Muscle of arm (tissue), 14 donors: ENCODE results near the gene CYP3A5. TPM values are rescaled to one million over a fixed set of nuclear protein-coding genes. Genes with fewer than 3 reads are reported as not detected.
"Not testable (repeated sequence)": the region's sequence is repeated elsewhere in the genome, so short reads cannot be mapped to it uniquely, and the experiment has no call there.

ENCODE experiments used
- DNase-seq: peaks from one replicate; pipeline ENCODE4 v3.0.0-alpha.2; 2013
- long read RNA-seq, 11 donors: transcript quantifications; one replicate each; lab custom pipeline, GENCODE V29; 2026
- polyA plus RNA-seq, 12 donors: library from polyadenylated mRNA; unstranded; fragments of 120-200 nt; gene quantifications; one replicate each; pipeline ENCODE4 v1.2.1, GENCODE V29; 2013; ENCODE audit not compliant: insufficient read length in 12 of 12

CYP3A5 gene
- polyA plus RNA-seq, result 10 to 100 TPM in 1 of 12 donors, 1 to 10 TPM in 7, under 1 TPM in 3, not detected in 1; 0.68 to 14.2 (median 1.4) TPM
- long read RNA-seq, donor 1, transcript CYP3A5-215 (3 exons, 622 nt), result major isoform, 5 of 9 reads
- long read RNA-seq, donor 1, partial matches to known transcripts, result 0 of 9 reads
- long read RNA-seq, donor 1, other reads (novel, unspliced or antisense), result 0 of 9 reads
- long read RNA-seq, donor 2, result 0 reads
- long read RNA-seq, donor 3, result 0 reads
- long read RNA-seq, donor 4, result 0 reads
- long read RNA-seq, donor 5, partial matches to known transcripts, result 9 of 9 reads
- long read RNA-seq, donor 5, other reads (novel, unspliced or antisense), result 0 of 9 reads
- long read RNA-seq, donor 6, result 0 reads
- long read RNA-seq, donor 7, result 0 reads
- long read RNA-seq, donor 8, result 0 reads
- long read RNA-seq, donor 9, result 0 reads
- long read RNA-seq, donor 10, result 0 reads
- long read RNA-seq, donor 11, result 0 reads

DNA sequence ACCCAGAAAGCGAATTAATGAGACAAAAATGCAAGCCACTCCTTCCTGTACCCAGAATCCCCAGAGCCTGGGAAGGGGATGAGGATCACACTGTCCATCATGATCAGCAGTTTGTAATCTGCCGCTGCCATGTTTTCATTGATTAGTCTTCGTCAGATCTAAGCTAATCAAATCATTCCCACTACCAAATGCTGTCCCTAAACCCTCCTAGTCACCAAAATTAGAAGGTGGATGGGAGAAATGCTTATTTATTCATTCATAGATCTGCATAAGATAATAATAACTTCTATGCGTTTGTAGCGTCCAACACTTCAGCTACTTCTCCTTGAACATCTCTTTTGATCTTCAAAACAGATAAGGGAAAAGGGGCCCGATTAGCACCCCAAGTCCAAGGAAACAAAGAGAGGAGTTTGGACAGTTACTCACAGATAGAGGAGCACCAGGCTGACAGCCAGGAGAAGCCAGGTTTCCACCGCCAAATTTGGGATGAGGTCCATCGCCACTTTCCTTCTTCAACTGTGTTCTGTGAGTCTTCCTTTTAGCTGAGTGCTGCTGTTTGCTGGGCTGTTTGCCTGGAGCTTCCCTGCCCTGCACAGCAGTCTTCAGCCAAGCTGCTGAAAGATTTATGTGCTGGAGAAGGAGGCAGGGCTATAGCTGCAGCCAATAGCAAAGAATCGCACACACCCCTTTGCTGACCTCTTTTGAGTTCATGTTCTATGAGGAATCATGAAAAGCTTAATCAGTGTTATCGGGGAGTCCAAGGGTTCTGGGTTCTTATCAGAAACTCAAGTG lies at the start of gene CYP3A5:
Gene CYP3A5, minus strand, starts transcription at position 597 of the 792 bp plus-strand sequence. Its CDS starts 100 bp downstream, at position 497.
- peak; percentile 33 for DNase-seq

DNA sequence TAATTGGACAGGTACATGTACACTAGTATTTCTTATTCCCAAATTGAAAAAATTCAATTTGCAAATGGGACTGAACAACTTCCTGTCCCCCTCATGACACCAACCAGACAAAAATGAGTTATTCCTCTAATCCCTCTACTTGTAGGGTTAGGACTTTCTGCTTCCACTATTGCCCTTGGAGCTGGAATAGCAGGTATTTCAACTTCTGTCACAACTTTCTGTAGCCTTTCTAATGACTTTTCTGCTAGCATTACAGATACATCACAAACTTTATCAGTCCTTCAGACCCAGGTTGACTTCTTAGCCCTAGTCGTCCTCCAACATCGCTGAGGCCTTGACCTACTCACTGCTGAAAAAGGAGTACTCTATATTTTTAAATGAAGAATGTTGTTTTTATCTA lies 48.8 kb upstream of the CYP3A5 start:
- DNase-seq, result no peak

DNA sequence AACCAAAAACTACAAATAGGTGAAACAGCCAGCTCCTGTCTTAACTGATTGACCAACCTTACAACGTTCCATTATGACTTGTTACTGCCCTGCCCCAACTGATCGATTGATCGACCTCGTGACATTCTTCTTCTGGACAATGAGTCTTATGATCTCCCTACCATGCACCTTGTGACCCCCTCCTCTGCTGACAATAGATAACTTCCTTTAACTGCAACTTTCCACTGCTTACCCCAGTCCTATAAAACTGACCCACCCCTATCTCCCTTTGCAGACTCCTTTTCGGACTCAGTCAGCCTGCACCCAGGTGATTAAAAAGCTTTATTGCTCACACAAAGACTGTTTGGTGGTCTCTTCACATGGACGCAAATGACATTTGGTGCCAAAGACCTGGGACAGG lies 43.4 kb upstream of the CYP3A5 start:
- not testable (repeated sequence) for DNase-seq

DNA sequence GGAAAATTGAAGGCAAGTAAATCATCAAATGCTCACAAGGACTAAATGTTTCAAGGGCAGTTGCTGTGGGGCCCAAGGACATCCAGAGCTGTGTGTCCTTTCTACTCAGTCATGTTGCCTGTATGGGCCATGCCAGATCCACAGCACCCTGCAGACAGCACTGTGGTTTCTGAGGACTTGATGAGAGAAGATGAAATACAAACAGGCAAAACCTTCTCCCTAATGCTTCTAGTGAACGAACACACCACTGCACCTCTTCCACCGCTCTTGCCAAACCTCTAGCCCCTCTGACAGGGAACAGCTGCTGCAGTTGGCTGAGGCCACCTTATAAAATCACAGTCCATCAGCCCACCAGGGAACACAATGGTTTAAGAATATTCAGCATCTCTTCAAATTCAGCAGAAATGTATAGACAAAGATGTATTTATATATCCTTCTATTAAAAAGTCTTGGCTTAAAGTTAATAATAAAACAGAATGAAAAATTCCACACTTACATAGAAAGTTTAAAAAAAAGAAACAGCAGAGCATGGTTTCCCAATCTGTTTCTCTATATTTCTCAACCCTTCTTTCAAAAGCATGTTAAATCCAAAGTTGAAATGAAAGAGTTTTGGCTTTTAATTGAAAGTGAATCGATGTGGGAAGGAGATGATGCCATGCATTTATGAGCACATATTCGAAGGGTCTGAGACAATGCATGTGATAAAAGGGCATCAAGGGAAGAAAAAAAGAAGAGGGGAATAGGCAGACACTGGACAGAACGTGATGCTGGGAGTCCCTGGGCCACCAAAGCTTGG lies 41.2 kb upstream of the CYP3A5 start:
- peak; percentile 16 for DNase-seq

DNA sequence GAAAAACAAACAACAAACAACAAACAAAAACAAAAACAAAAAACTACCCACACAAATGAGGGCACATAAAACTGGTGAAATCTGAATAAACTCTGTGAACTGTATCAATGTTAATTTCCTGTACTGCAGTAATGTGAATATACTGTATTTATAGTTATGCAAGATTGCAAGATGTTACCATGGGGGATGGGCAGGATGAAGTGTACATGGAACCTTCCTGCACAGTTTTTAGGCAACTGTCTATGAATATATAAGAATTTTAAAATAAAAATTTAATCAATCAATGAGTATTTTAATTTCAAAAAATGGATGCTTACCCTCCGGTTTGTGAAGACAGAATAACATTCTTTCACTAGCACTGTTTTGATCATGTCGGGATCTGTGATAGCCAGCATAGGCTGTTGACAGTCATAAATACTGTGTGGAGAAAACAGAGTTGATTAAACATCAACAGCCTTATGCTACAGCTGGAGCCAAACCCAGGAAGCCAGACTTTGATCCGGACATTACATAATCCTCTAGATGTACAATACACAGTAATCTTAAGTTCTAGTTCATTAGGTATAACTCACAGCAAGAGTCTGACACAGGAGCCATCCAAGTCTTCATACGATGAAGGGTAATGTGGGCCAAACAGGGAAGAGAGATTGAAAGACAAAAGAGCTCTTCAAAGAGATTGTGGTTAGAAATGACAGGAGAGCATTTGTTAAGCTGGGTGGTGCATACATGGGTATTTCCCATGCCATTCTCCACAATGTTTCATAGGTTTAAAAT lies 40.4 kb upstream of the CYP3A5 start:
- no peak for DNase-seq

GRCh38 chr7:99713995-99714570 lies 34.3 kb upstream of the CYP3A5 start:
- no peak for DNase-seq

GRCh38 chr7:99709838-99710578 lies 30.2 kb upstream of the CYP3A5 start:
- DNase-seq, result no peak

DNA sequence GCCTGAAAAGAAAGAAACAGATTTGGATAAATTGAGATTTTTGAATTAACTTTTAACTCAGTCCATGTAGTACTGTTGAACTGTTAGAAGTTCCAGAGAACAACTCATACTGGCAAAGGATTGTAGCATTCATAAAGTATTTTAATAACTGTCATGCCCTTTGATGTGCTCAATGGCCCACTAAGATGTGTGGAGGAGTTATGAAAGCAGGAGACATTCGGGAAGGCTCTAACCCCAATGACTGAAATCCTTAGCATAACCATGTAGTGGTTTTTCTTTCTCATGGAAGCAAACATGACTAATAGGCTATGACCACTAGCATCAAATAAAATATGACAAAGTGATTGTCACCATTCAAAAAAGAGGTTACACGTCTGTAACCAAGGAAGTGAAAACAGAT lies 29.5 kb upstream of the CYP3A5 start:
- no peak for DNase-seq

GRCh38 chr7:99707096-99707495 lies 27.3 kb upstream of the CYP3A5 start:
- no peak for DNase-seq

DNA sequence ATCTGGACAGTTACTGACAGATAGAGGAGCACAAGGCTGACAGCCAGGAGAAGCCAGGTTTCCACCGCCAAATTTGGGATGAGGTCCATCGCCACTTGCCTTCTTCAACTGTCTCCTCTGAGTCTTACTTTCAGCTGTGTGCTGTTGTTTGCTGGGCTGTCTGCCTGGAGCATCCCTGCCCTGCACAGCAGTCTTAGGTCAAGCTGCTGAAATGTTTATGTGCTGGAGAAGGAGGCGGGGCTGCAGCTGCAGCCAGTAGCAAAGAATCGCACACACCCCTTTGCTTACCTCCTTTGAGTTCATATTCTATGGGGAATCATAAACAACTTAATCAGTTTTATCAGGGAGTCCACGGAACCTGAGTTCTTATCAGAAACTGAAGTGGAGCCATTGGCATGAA lies 20.1 kb upstream of the CYP3A5 start:
- no peak for DNase-seq

GRCh38 chr7:99698867-99699730 lies 19.3 kb upstream of the CYP3A5 start:
- not testable (repeated sequence) for DNase-seq

GRCh38 chr7:99694912-99695304 lies 15.1 kb upstream of the CYP3A5 start:
- DNase-seq, result no peak

DNA sequence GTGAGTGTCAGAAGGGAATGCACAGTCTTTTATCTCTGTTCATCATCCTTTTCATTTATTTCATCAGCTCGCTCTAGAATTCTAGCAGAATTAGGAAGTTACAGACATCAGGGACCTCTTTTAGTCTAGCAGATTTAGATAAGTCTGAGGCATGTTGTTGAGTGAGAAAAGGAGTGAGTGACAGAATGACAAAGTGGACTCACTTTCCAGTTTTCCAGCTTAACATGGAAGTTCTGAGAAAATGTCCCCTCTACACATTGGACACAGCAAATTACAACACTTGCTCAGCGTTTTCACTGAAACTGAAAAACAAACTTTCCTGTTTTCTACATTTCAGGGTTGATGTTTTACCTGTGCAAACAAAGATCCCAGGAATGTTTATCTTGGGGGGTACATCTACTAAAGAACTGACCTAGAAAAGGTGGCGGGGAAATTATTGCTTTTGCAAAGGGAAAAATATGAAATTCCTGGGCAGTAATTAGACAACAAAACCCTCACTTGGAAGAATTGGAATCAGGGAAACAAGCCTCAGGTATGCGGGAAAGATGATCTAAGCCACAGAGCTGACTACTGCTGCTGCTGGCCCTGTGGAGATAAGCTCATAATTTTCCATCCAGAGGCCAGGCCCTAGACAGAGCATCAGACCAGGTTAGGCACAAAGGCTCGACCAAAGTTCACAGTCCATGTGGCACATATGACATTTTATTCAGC lies 14.6 kb upstream of the CYP3A5 start:
- DNase-seq, result no peak

DNA sequence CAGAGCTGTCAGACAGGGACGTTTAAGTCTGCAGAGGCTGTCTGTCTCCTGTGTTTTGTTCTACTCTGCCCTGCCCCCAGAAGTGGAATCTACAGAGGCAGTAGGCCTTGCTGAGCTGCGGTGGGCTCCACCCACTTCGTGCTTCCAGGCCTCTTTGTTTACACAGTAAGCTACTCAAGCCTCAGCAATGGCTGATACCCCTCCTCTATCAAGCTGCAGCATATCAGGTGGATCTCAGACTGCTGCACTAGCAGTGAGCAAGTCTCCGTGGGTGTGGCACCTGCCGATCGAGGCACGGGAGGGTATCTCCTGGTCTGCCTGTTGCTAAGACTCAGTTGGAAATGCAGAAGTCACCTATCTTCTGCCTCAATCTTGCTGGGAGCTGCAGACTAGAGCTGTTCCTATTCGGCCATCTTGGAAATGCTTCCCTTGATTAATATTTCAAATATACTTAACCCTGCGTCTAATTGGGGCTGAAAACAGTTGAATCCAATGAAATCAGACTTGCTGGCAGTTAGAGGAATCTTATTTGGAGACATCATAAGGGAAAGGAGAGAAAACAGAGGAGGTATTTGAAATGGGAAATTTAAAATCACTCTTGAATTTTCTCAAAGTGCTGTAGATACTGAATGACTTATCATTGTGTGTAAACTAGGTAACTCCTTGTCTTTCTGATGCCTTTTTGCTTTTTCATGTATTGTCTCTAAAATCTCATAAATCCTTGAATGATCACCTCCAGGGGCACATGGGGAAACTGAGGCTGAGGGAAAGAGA lies 13.8 kb upstream of the CYP3A5 start:
- no peak for DNase-seq

DNA sequence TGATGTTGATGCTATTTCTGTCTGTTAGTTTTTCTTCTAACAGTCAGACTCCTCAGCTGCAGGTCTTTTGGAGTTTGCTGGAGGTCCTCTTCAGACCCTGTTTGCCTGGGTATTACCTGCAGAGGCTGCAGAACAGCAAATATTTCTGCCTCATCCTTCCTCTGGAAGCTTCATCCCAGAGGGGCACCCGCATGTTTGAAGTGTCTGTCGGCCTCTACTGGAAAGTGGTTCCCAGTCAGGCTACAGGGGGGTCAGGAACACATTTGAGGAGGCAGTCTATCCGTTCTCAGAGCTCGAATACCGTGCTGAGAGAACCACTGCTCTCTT lies 13.3 kb upstream of the CYP3A5 start:
- no peak for DNase-seq

GRCh38 chr7:99692563-99692962 lies 12.8 kb upstream of the CYP3A5 start:
- DNase-seq, result not testable (repeated sequence)

GRCh38 chr7:99691658-99692057 lies 11.9 kb upstream of the CYP3A5 start:
- not testable (repeated sequence) for DNase-seq

- not testable (repeated sequence) for DNase-seq
Observed at GRCh38 chr7:99690918-99691317, 11.1 kb upstream of the CYP3A5 start.
